OCI-LY3 (cell line): ENCODE data around the gene TAS1R2.

Source experiments
- EZH2phosphoT487 ChIP-seq: fragments of 200-600 bp; shearing (Covaris generic); IDR thresholded peaks from 2 replicates; pipeline ENCODE4 v1.6.1; 2018; ENCODE audit warnings: antibody characterized with exemption, mixed run types, low read depth
- TF ChIP-seq, protein P1 (sequence below): fragments of 200-600, 300-600 bp; sonication (generic); IDR thresholded peaks from 2 replicates; pipeline ENCODE4 v1.5.1; 2014; ENCODE audit warnings: antibody characterized with exemption, low read length, low read depth

DNA sequence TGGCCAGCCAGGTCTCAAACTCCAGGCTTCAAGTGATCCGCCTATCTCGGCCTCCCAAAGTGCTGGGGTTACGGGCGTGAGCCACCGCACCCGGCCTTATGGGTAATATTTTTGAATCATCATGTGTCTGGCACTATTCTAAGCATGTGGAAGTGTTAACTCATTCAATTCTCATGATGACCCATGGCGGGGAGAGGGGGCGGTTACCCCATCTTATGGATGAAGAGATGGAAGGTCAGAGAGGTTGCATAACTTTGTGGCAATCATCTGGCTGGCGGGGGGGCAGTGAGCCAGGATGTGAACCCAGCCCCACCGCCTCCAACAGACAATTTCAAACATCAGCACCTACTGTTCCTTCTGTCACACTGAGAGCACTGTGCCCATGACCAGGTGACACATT is 11.5 kb upstream of the TAS1R2 start:
- TF ChIP-seq, protein P1, sequence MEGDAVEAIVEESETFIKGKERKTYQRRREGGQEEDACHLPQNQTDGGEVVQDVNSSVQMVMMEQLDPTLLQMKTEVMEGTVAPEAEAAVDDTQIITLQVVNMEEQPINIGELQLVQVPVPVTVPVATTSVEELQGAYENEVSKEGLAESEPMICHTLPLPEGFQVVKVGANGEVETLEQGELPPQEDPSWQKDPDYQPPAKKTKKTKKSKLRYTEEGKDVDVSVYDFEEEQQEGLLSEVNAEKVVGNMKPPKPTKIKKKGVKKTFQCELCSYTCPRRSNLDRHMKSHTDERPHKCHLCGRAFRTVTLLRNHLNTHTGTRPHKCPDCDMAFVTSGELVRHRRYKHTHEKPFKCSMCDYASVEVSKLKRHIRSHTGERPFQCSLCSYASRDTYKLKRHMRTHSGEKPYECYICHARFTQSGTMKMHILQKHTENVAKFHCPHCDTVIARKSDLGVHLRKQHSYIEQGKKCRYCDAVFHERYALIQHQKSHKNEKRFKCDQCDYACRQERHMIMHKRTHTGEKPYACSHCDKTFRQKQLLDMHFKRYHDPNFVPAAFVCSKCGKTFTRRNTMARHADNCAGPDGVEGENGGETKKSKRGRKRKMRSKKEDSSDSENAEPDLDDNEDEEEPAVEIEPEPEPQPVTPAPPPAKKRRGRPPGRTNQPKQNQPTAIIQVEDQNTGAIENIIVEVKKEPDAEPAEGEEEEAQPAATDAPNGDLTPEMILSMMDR: no peak
- no peak for TF ChIP-seq EZH2phosphoT487
